H9 (cell line): ENCODE data around the gene TRPM3. TPM values are rescaled to one million over a fixed set of nuclear protein-coding genes. Genes with fewer than 3 reads are reported as not detected.

Source experiments
- DNase-seq: peaks from one replicate; pipeline ENCODE4 v3.0.0-alpha.2; 2017
- H2AFZ ChIP-seq: one replicate; pipeline ENCODE4 v1.6.1; 2013; ENCODE audit warnings: mild to moderate bottlenecking, low read length, control low read depth, moderate library complexity
- H2AK5ac ChIP-seq: 2 replicates; pipeline ENCODE4 v1.6.1; 2013; ENCODE audit warnings: low read length, control low read depth, mixed read lengths; ENCODE audit not compliant: insufficient read length
- H2BK120ac ChIP-seq: one replicate; pipeline ENCODE4 v1.6.1; 2013; ENCODE audit warnings: low read depth, mild to moderate bottlenecking, low read length, control low read depth, inconsistent platforms; ENCODE audit not compliant: poor library complexity, severe bottlenecking
- H2BK12ac ChIP-seq: 2 replicates; pipeline ENCODE4 v1.6.1; 2013; ENCODE audit warnings: low read length, control low read depth, mixed read lengths, low read depth; ENCODE audit not compliant: insufficient read length
- H2BK15ac ChIP-seq: 2 replicates; pipeline ENCODE4 v1.6.1; 2013; ENCODE audit warnings: low read depth, low read length, control low read depth
- H2BK20ac ChIP-seq: one replicate; pipeline ENCODE4 v1.6.1; 2013; ENCODE audit warnings: low read depth, mild to moderate bottlenecking, low read length, control low read depth, inconsistent platforms; ENCODE audit not compliant: poor library complexity, severe bottlenecking
- H2BK5ac ChIP-seq: 2 replicates; pipeline ENCODE4 v1.6.1; 2013; ENCODE audit warnings: low read length, control low read depth, mixed read lengths; ENCODE audit not compliant: insufficient read length
- H3K14ac ChIP-seq: 2 replicates; pipeline ENCODE4 v1.6.1; 2013; ENCODE audit warnings: low read length, control low read depth; ENCODE audit not compliant: insufficient read depth
- H3K18ac ChIP-seq: 2 replicates; pipeline ENCODE4 v1.6.1; 2013; ENCODE audit warnings: low read depth, mild to moderate bottlenecking, mixed read lengths, low read length, control low read depth; ENCODE audit not compliant: insufficient read length
- H3K23ac ChIP-seq: 2 replicates; pipeline ENCODE4 v1.6.1; 2013; ENCODE audit warnings: low read length, control low read depth, mixed read lengths, low read depth; ENCODE audit not compliant: insufficient read length
- H3K23me2 ChIP-seq: 2 replicates; pipeline ENCODE4 v1.6.1; 2013; ENCODE audit warnings: low read depth, mild to moderate bottlenecking, mixed read lengths, low read length, control low read depth; ENCODE audit not compliant: insufficient read length, poor library complexity, severe bottlenecking
- H3K27ac ChIP-seq: 2 replicates; pipeline ENCODE4 v1.5.1; 2013; ENCODE audit warnings: low read length, control low read depth, mixed read lengths, low read depth; ENCODE audit not compliant: insufficient read length
- H3K27me3 ChIP-seq: 2 replicates; pipeline ENCODE4 v1.6.1; 2013; ENCODE audit warnings: low read length, control low read depth, inconsistent platforms; ENCODE audit not compliant: insufficient read depth
- H3K4ac ChIP-seq: 2 replicates; pipeline ENCODE4 v1.6.1; 2013; ENCODE audit warnings: low read depth, mild to moderate bottlenecking, control low read depth, inconsistent platforms, low read length, moderate library complexity
- H3K4me1 ChIP-seq: 2 replicates; pipeline ENCODE4 v1.6.1; 2013; ENCODE audit warnings: low read length, control low read depth, inconsistent platforms; ENCODE audit not compliant: insufficient read depth
- H3K4me2 ChIP-seq: 2 replicates; pipeline ENCODE4 v1.6.1; 2013; ENCODE audit warnings: low read length, control low read depth, mixed read lengths; ENCODE audit not compliant: insufficient read length, insufficient read depth
- H3K56ac ChIP-seq: 2 replicates; pipeline ENCODE4 v1.6.1; 2013; ENCODE audit warnings: low read depth, mild to moderate bottlenecking, mixed read lengths, low read length, control low read depth; ENCODE audit not compliant: insufficient read length
- H3K79me1 ChIP-seq: 2 replicates; pipeline ENCODE4 v1.6.1; 2013; ENCODE audit warnings: low read depth, mild to moderate bottlenecking, moderate library complexity, low read length, control low read depth, inconsistent platforms; ENCODE audit not compliant: insufficient read depth, poor library complexity, severe bottlenecking
- H3K79me2 ChIP-seq: 2 replicates; pipeline ENCODE4 v1.6.1; 2013; ENCODE audit warnings: low read length, control low read depth, inconsistent platforms; ENCODE audit not compliant: insufficient read depth
- H3K9ac ChIP-seq: 2 replicates; pipeline ENCODE4 v1.6.1; 2013; ENCODE audit warnings: low read length, control low read depth, mixed read lengths; ENCODE audit not compliant: insufficient read length; ENCODE audit errors: extremely low read depth
- H3K9me3 ChIP-seq: one replicate; pipeline ENCODE4 v1.6.1; 2013; ENCODE audit warnings: low read depth, low read length, inconsistent platforms; ENCODE audit not compliant: control insufficient read depth
- H3T11ph ChIP-seq: one replicate; pipeline ENCODE4 v1.6.1; 2013; ENCODE audit warnings: mild to moderate bottlenecking, low read length, control low read depth, inconsistent platforms
- H4K20me1 ChIP-seq: one replicate; pipeline ENCODE4 v1.6.1; 2013; ENCODE audit not compliant: control insufficient read depth, insufficient read length, insufficient read depth
- H4K5ac ChIP-seq: 2 replicates; pipeline ENCODE4 v1.6.1; 2013; ENCODE audit warnings: low read depth, mild to moderate bottlenecking, mixed read lengths, low read length, control low read depth; ENCODE audit not compliant: insufficient read length
- H4K8ac ChIP-seq: replicated peaks from 2 replicates; pipeline ENCODE4 v1.6.1; 2013; ENCODE audit warnings: low read length, control low read depth, mixed read lengths, low read depth; ENCODE audit not compliant: insufficient read length
- H4K91ac ChIP-seq: 2 replicates; pipeline ENCODE4 v1.6.1; 2013; ENCODE audit warnings: low read depth, mild to moderate bottlenecking, moderate library complexity, mixed read lengths, low read length, control low read depth; ENCODE audit not compliant: insufficient read length
- H3K27ac Mint-ChIP-seq, 3 experiments: 2 replicates in 2 of 3; 3 replicates in 1 of 3; pipeline ENCODE4 v1.8.0; 2020 to 2021; ENCODE audit warnings: mixed read lengths in 3 of 3, mild to moderate bottlenecking in 1 of 3, moderate library complexity in 1 of 3
- H3K27me3 Mint-ChIP-seq: 2 replicates; pipeline ENCODE4 v1.8.0; 2021; ENCODE audit warnings: low read depth, mild to moderate bottlenecking, moderate library complexity, mixed read lengths
- H3K36me3 Mint-ChIP-seq, 3 experiments: 2 replicates in 2 of 3; 3 replicates in 1 of 3; pipeline ENCODE4 v1.8.0; 2020 to 2021; ENCODE audit warnings: low read depth in 3 of 3, mixed read lengths in 3 of 3; ENCODE audit not compliant: insufficient read depth in 1 of 3
- H3K4me1 Mint-ChIP-seq, 2 experiments: 2 replicates each; pipeline ENCODE4 v1.8.0; 2020; ENCODE audit warnings: mixed read lengths in 2 of 2
- H3K4me3 Mint-ChIP-seq, 2 experiments: 2 replicates in 1 of 2; 3 replicates in 1 of 2; pipeline ENCODE4 v1.8.0; 2020 to 2021; ENCODE audit warnings: mild to moderate bottlenecking in 2 of 2, mixed read lengths in 2 of 2, moderate library complexity in 1 of 2
- H3K9me3 Mint-ChIP-seq, 2 experiments: 2 replicates in 1 of 2; 3 replicates in 1 of 2; pipeline ENCODE4 v1.8.0; 2020; ENCODE audit warnings: mild to moderate bottlenecking in 2 of 2, mixed read lengths in 2 of 2, moderate library complexity in 1 of 2
- WGBS: extraction: QIAGEN DNeasy Blood & Tissue Kit; methylation state at CpG from one replicate; pipeline ENCODE4 v1.1.7; 2013; ENCODE audit warnings: missing lambda C conversion rate, low lambda C conversion rate, mixed read lengths; ENCODE audit not compliant: insufficient read length; ENCODE audit errors: extremely low coverage; 5-methylcytosine and 5-hydroxymethylcytosine counted together
- total RNA-seq: library from RNA; stranded (reverse); gene quantifications from 2 replicates; pipeline ENCODE4 v1.2.1, GENCODE V29; 2021
- TF ChIP-seq, protein P1 (sequence below): fragments of 200-600 bp; sonication (generic); conservative IDR thresholded peaks from 3 replicates; pipeline ENCODE4 v1.8.0; 2021; ENCODE audit warnings: antibody characterized with exemption, mild to moderate bottlenecking

The TRPM3 gene
- total RNA-seq, 1 experiment from 2014 or later, result 10.3 TPM

GRCh38 chr9:70981312-70981711, 140.1 kb downstream of the TRPM3 start:
- Mint-ChIP-seq H3K36me3 (peaks cover 0 to 4% (median 0%) of the 10 kb centered on the region in 3 experiments; a peak in 3 of 7 replicates), H3K27me3 (no peaks in the 10 kb centered on the region), H3K9me3 (peaks cover 0 to 6% of the 10 kb centered on the region in 2 experiments; a peak in 2 of 5 replicates), H3K4me3 (no peak overlapping the region), H3K4me1 (peaks cover 5 to 7% of the 10 kb centered on the region in 2 experiments), H3K27ac (no peak overlapping the region)
- no peak overlapping the region for H3K23ac ChIP-seq
- H3K27ac ChIP-seq, result no peak overlapping the region
- H2BK120ac ChIP-seq, result no peak overlapping the region
- no peak for DNase-seq
- no peak overlapping the region for H4K5ac ChIP-seq
- H4K8ac ChIP-seq, result no peak overlapping the region
- no peak overlapping the region for H3T11ph ChIP-seq
- no peak overlapping the region for H3K4me2 ChIP-seq
- no peak overlapping the region for H2AK5ac ChIP-seq
- no peak overlapping the region for H3K9ac ChIP-seq
- no peaks in the 10 kb centered on the region for H3K23me2 ChIP-seq
- H4K20me1 ChIP-seq, result no peaks in the 10 kb centered on the region
- no peak overlapping the region for H2BK15ac ChIP-seq
- TF ChIP-seq, protein P1, sequence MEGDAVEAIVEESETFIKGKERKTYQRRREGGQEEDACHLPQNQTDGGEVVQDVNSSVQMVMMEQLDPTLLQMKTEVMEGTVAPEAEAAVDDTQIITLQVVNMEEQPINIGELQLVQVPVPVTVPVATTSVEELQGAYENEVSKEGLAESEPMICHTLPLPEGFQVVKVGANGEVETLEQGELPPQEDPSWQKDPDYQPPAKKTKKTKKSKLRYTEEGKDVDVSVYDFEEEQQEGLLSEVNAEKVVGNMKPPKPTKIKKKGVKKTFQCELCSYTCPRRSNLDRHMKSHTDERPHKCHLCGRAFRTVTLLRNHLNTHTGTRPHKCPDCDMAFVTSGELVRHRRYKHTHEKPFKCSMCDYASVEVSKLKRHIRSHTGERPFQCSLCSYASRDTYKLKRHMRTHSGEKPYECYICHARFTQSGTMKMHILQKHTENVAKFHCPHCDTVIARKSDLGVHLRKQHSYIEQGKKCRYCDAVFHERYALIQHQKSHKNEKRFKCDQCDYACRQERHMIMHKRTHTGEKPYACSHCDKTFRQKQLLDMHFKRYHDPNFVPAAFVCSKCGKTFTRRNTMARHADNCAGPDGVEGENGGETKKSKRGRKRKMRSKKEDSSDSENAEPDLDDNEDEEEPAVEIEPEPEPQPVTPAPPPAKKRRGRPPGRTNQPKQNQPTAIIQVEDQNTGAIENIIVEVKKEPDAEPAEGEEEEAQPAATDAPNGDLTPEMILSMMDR, result no peak
- H3K79me1 ChIP-seq, result no peaks in the 10 kb centered on the region
- no peak overlapping the region for H3K18ac ChIP-seq
- H4K91ac ChIP-seq, result no peak overlapping the region
- H3K4ac ChIP-seq, result no peak overlapping the region
- H3K9me3 ChIP-seq, result peaks cover 5% of the 10 kb centered on the region
- H3K4me1 ChIP-seq, result no peaks in the 10 kb centered on the region
- H2BK12ac ChIP-seq, result no peak overlapping the region
- no peak overlapping the region for H3K56ac ChIP-seq
- H3K79me2 ChIP-seq, result no peaks in the 10 kb centered on the region
- no peak overlapping the region for H2AFZ ChIP-seq
- whole genome bisulfite sequencing, result no CpG with 5 or more reads among the region's 1 CpG
- H3K14ac ChIP-seq, result no peak overlapping the region
- H3K27me3 ChIP-seq, result no peaks in the 10 kb centered on the region
- no peak overlapping the region for H2BK20ac ChIP-seq
- H2BK5ac ChIP-seq, result no peak overlapping the region
